ENCODE data around the gene HUS1. TPM values are rescaled to one million over a fixed set of nuclear protein-coding genes. Genes with fewer than 3 reads are reported as not detected.
A peak's percentile ranks its signal among the peaks of the same experiment; 100 is the strongest.

HUS1 gene
- total and polyA plus RNA-seq, 12 donors, result 9.6 to 35.9 (median 28.0) TPM

DNA sequence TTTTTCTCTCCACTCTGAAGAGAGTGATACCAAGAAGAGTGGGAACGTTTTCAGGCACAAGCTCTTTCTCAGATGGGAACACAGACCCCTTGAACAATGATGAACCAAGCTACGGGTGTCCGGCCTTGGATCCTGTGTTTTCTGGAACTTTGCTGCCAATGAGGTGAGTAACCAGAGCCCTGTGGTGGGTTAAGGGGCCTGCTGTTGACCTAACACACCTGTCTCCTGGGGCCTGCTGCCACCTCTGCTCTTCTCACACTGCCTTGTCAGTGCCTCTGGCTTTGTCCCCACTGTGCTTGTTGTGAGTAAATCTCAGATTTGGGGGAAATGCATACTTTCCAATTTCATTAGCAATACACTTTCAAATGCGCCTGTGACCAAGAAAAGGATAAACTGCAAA, 29.7 kb downstream of the HUS1 start:
- Histone ChIP-seq H3K27ac (peak overlapping the region in 9 of 10 donors; percentile 37 to 97 (median 79)), H3K36me3 (peaks cover 0 to 15% (median 5%) of the 10 kb centered on the region in 9 donors), H3K4me1 (peaks cover 3 to 71% (median 18%) of the 10 kb centered on the region in 9 donors), H3K9me3 (no peaks in the 10 kb centered on the region), H3K27me3 (no peaks in the 10 kb centered on the region), H3K4me3 (no peak overlapping the region)
- WGBS, 2 donors, result 81% methylated on average over 4 of the region's 4 CpGs
- ATAC-seq (no peak), DNase-seq (no peak)
- intact Hi-C loops (cut with DNase I), result loop anchor here in 3 of 10 donors (5.0 kb wide), 2 partner anchors 158 to 163 kb away; no protein-coding TSS in a partner anchor
- TF ChIP-seq CTCF (IDR thresholded peaks at IDR 0.05), result no peak

DNA sequence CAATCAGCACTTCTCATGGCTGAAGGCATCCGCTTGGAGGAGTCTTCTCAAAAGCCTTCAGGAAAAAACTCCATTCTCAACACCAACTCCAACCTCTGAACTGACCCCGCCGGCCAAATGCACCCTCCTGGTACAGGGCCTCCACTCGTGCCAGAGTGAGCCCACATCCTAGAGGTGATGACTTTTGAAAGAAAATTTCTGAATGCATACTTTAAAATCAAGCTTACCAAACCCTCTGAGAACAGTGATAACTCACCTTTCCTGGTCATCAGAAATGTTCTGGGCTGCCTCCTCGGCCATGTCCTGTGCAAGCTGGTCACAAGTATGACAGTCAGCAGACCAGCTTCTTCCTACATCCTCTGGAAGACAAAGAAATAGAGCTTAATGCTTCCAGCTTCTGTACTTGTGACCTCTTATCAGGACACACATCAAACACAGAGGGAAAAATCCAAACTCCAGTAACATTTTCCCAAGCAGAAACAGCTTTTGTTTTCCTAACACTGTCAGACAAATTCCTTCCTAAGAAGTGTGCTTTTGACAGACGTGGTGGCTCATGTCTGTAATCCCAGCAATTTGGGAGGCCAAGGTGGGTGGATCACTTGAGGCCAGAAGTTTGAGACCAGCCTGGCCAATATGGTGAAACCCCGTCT, 31.1 kb downstream of the HUS1 start, which contains the start of gene PKD1L1:
PKD1L1 (minus strand) TSS at position 326 of the 650 bp plus-strand sequence; CDS start at position 300, 26 bp downstream.
- Histone ChIP-seq H3K9me3 (no peaks in the 10 kb centered on the region), H3K27ac (peak within 1 kb of the TSS; percentile 29 to 97 (median 78)), H3K36me3 (peaks cover 0 to 1% (median 0%) of the 10 kb centered on the region in 9 donors), H3K27me3 (no peaks in the 10 kb centered on the region), H3K4me1 (peaks cover 3 to 81% (median 24%) of the 10 kb centered on the region in 9 donors), H3K4me3 (peak within 1 kb of the TSS in 6 of 10 donors; percentile 1 to 31 (median 18))
- intact Hi-C loops (cut with DNase I), result loop anchor here in 3 of 10 donors (5.0 kb wide), 2 partner anchors 159 to 164 kb away; no protein-coding TSS in a partner anchor
- TF ChIP-seq CTCF (IDR thresholded peaks at IDR 0.05), result no peak
- DNase-seq (no peak), ATAC-seq (peak in 6 of 8 donors; percentile 12 to 49 (median 34))
- WGBS, 2 donors, result 66 to 77% methylated on average over 7 of the region's 7 CpGs

DNA sequence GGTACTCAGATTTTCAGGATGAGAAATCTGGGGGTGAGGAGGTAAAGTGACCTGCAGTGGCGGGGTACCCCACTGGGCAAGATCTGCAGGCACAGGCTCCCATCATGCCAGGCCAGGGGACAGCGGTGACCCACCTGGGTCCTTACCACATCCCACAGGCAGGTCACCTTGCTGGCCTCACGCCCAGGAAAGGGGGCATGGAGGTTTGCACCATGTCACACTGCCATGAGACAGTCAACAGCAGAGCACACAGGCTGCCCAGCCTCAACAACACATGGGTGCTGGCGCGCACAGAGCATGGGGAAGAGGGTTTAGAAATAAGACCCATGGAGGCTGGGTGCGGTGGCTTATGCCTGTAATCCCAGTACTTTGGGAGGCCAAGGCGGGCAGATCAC, 32.1 kb downstream of the HUS1 start:
- H3K4me3 ChIP-seq, result peak overlapping the region in 5 of 10 donors; percentile 15 to 31 (median 19)

More for the DNA sequence above, 32.1 kb downstream of the HUS1 start:
- Histone ChIP-seq H3K36me3 (no peaks in the 10 kb centered on the region), H3K27ac (peak overlapping the region in 9 of 10 donors; percentile 53 to 97 (median 79)), H3K27me3 (no peaks in the 10 kb centered on the region), H3K9me3 (no peaks in the 10 kb centered on the region), H3K4me1 (peaks cover 3 to 88% (median 29%) of the 10 kb centered on the region in 9 donors)
- intact Hi-C loops (cut with DNase I), result loop anchor here in 3 of 10 donors (5.0 kb wide), 2 partner anchors 160 to 165 kb away; no protein-coding TSS in a partner anchor
- DNase-seq, result no peak
- ATAC-seq, result no peak
- no peak for TF ChIP-seq CTCF (IDR thresholded peaks at IDR 0.05)
- 90 to 95% methylated on average over 7 of the region's 7 CpGs for WGBS, 2 donors
